HepG2 (cell line): ENCODE data around the gene PSMA7. TPM values are rescaled to one million over a fixed set of nuclear protein-coding genes. Genes with fewer than 3 reads are reported as not detected.
A peak's percentile ranks its signal among the peaks of the same experiment; 100 is the strongest.

Source experiments
- ATAC-seq: fragments of 200-7000 bp; cut with Tn5 transposase; 3 replicates; pipeline ENCODE4 v1.9.1; 2020; ENCODE audit warnings: mild to moderate bottlenecking, moderate library complexity
- BruUV-seq: library from RNA; stranded (reverse); fragments of 400-500 nt; replicated peaks from 2 replicates; lab custom pipeline; 2021; lab: Mats Ljungman, UMichigan
- CTCF ChIA-PET: fragments of 300-600 bp; formaldehyde crosslinking; extraction: SDS; loops from one replicate; lab custom pipeline; 2021; ENCODE audit warnings: low total read pairs, inconsistent platforms, low intra/inter-chr PET ratio; lab: Yijun Ruan, JAX
- POLR2A ChIA-PET: fragments of 350-600 bp; sonication (Branson Sonifier 250); formaldehyde crosslinking; loops from one replicate; lab custom pipeline; 2020; ENCODE audit warnings: antibody characterized with exemption, inconsistent platforms; lab: Yijun Ruan, JAX
- DNase-seq: peaks from one replicate; pipeline ENCODE4 v3.0.0-alpha.2; 2015; ENCODE audit warnings: low spot score
- FAIRE-seq: peaks from 3 replicates; lab custom pipeline; 2011; peaks lifted over from hg19 to GRCh38; lab: Jason Lieb, UNC
- H2AFZ ChIP-seq: one replicate; pipeline ENCODE4 v1.6.1; 2011; ENCODE audit warnings: low read length, inconsistent platforms
- H3K27ac ChIP-seq: fragments of 300-600 bp; 3 replicates; pipeline ENCODE4 v1.8.0; 2011; ENCODE audit warnings: mixed run types, mild to moderate bottlenecking, mixed read lengths, low read length, inconsistent platforms; ENCODE audit not compliant: insufficient read depth; ENCODE audit errors: extremely low read length
- H3K27me3 ChIP-seq, 2 experiments: fragments of 200-600 bp in 1 of 2; 2 replicates in 1 of 2; 3 replicates in 1 of 2; pipeline versions ENCODE4 v1.6.0 to v1.8.0; 2011; ENCODE audit warnings: low read length in 2 of 2, mild to moderate bottlenecking in 2 of 2, moderate library complexity in 2 of 2, inconsistent platforms in 1 of 2; ENCODE audit not compliant: insufficient read depth in 2 of 2, control insufficient read depth in 1 of 2
- H3K36me3 ChIP-seq, 2 experiments: fragments of 200-600 bp in 1 of 2; replicated peaks in 1 of 2; 2 replicates in 1 of 2; 3 replicates in 1 of 2; pipeline versions ENCODE4 v1.5.1 to v1.8.0; 2011; ENCODE audit warnings: low read length in 2 of 2, inconsistent platforms in 1 of 2; ENCODE audit not compliant: insufficient read depth in 2 of 2, control insufficient read depth in 1 of 2
- H3K4me1 ChIP-seq: 2 replicates; pipeline ENCODE4 v1.5.1; 2012; ENCODE audit warnings: low read length, inconsistent platforms; ENCODE audit not compliant: insufficient read depth
- H3K4me2 ChIP-seq: 2 replicates; pipeline ENCODE4 v1.6.0; 2011; ENCODE audit warnings: low read depth, low read length, inconsistent platforms
- H3K4me3 ChIP-seq, 3 experiments: fragments of 200-600 bp in 1 of 3; sonication (generic), shearing (Covaris generic) in 1 of 3; replicated peaks in 1 of 3; 2 replicates each; pipeline ENCODE4 v1.5.1; 2011 to 2016; ENCODE audit warnings: low read length in 3 of 3, inconsistent platforms in 2 of 3, low read depth in 2 of 3, mild to moderate bottlenecking in 2 of 3, control low read depth in 1 of 3, mixed read lengths in 1 of 3; ENCODE audit not compliant: insufficient read depth in 1 of 3
- H3K79me2 ChIP-seq: one replicate; pipeline ENCODE4 v1.6.1; 2011; ENCODE audit warnings: low read length, inconsistent platforms; ENCODE audit not compliant: insufficient read depth
- H3K9ac ChIP-seq: 2 replicates; pipeline ENCODE4 v1.6.0; 2011; ENCODE audit warnings: mild to moderate bottlenecking, low read depth, low read length, inconsistent platforms; ENCODE audit not compliant: insufficient read depth
- H3K9me3 ChIP-seq: 2 replicates; pipeline ENCODE4 v1.5.1; 2012; ENCODE audit warnings: mild to moderate bottlenecking, low read length
- H4K20me1 ChIP-seq: 2 replicates; pipeline ENCODE4 v1.6.0; 2011; ENCODE audit warnings: inconsistent platforms, mild to moderate bottlenecking, low read length, moderate library complexity; ENCODE audit not compliant: insufficient read depth
- ARNT2 ChIP-seq: sonication (generic); formaldehyde crosslinking; IDR thresholded peaks from 2 replicates; pipeline ENCODE4 v1.8.0; 2022; ENCODE audit warnings: mild to moderate bottlenecking, low read depth, missing genetic modification reagents, moderate library complexity
- HNF1B ChIP-seq: sonication (generic); formaldehyde crosslinking; IDR thresholded peaks from 2 replicates; pipeline ENCODE4 v1.5.1; 2020; ENCODE audit warnings: mild to moderate bottlenecking, moderate library complexity, missing genetic modification reagents
- KLF15 ChIP-seq: sonication (generic); formaldehyde crosslinking; IDR thresholded peaks from 2 replicates; pipeline ENCODE4 v1.8.1; 2023; ENCODE audit warnings: borderline replicate concordance, mild to moderate bottlenecking, inconsistent platforms, missing genetic modification reagents, mixed read lengths
- MAFK ChIP-seq, 2 experiments: IDR thresholded peaks in 1 of 2; conservative IDR thresholded peaks in 1 of 2; 2 replicates each; pipeline ENCODE4 v1.6.1; 2011; ENCODE audit warnings: improper control_type of control experiment in 2 of 2, low read length in 2 of 2
- MED13 ChIP-seq: sonication (generic); formaldehyde crosslinking; IDR thresholded peaks from 2 replicates; pipeline ENCODE4 v1.5.0; 2020; ENCODE audit warnings: missing genetic modification reagents
- MTERF4 ChIP-seq: sonication (generic); formaldehyde crosslinking; IDR thresholded peaks from 2 replicates; pipeline ENCODE4 v1.8.0; 2023; ENCODE audit warnings: mild to moderate bottlenecking, missing genetic modification reagents
- NFIB ChIP-seq: sonication (generic); formaldehyde crosslinking; IDR thresholded peaks from 2 replicates; pipeline ENCODE4 v1.9.0; 2021; ENCODE audit warnings: missing genetic modification reagents, mild to moderate bottlenecking, borderline replicate concordance
- NKX3-1 ChIP-seq: sonication (generic); formaldehyde crosslinking; IDR thresholded peaks from 2 replicates; pipeline ENCODE4 v1.5.0; 2020; ENCODE audit warnings: missing genetic modification reagents
- NR2F1 ChIP-seq, 2 experiments: fragments of 450-650 bp in 1 of 2; formaldehyde crosslinking in 1 of 2; IDR thresholded peaks; 2 replicates each; pipeline versions ENCODE4 v1.5.0 to v1.6.1; 2016 to 2020; ENCODE audit warnings: mild to moderate bottlenecking in 1 of 2, missing compliant biosample characterization in 1 of 2, missing genetic modification reagents in 1 of 2, moderate library complexity in 1 of 2
- POGK ChIP-seq: sonication (generic); formaldehyde crosslinking; conservative IDR thresholded peaks from 2 replicates; pipeline ENCODE4 v1.8.0; 2022; ENCODE audit warnings: mild to moderate bottlenecking, moderate library complexity, missing genetic modification reagents
- POGZ ChIP-seq: sonication (generic); formaldehyde crosslinking; IDR thresholded peaks from 2 replicates; pipeline ENCODE4 v1.4.0; 2020; ENCODE audit warnings: mild to moderate bottlenecking, missing genetic modification reagents
- POLR2G ChIP-seq: fragments of 200-400 bp; formaldehyde crosslinking; IDR thresholded peaks from 2 replicates; pipeline ENCODE4 v1.6.1; 2018; ENCODE audit warnings: mild to moderate bottlenecking, low read depth, low read length, moderate library complexity
- RAD21 ChIP-seq: fragments of 450-650 bp; formaldehyde crosslinking; IDR thresholded peaks from 2 replicates; pipeline ENCODE4 v1.5.0; 2020; ENCODE audit warnings: mild to moderate bottlenecking
- RBFOX2 ChIP-seq: fragments of 200-400 bp; formaldehyde crosslinking; IDR thresholded peaks from 2 replicates; pipeline ENCODE4 v1.6.1; 2017; ENCODE audit warnings: low read depth, mild to moderate bottlenecking, low read length
- TCF12 ChIP-seq, 2 experiments: fragments of 450-650 bp in 1 of 2; sonication (generic) in 1 of 2; formaldehyde crosslinking in 1 of 2; IDR thresholded peaks; 2 replicates each; pipeline versions ENCODE4 v1.6.1 to v1.8.0; 2017 to 2022; ENCODE audit warnings: antibody characterized with exemption in 1 of 2, mild to moderate bottlenecking in 1 of 2, missing genetic modification reagents in 1 of 2, moderate library complexity in 1 of 2
- ZNF12 ChIP-seq: sonication (generic); formaldehyde crosslinking; IDR thresholded peaks from 2 replicates; pipeline ENCODE4 v1.5.0; 2020; ENCODE audit warnings: missing genetic modification reagents
- whole genome bisulfite sequencing: methylation state at CpG from one replicate; pipeline ENCODE4 v1.1.6; 2017; ENCODE audit warnings: low lambda C conversion rate; 5-methylcytosine and 5-hydroxymethylcytosine counted together
- in situ Hi-C: cut with HindIII; loops from 2 replicates; pipeline ENCODE4 v1.10.0; 2017; ENCODE audit warnings: low pct_unique_long_range_greater_than_20kb; ENCODE audit not compliant: extremely low pct_ligation_motif_present
- intact Hi-C: fragments of 100-400 bp; cut with micrococcal nuclease; formaldehyde crosslinking; loops from one replicate; pipeline ENCODE4 v1.10.0; 2022; ENCODE audit not compliant: unreplicated experiment
- polyA plus RNA-seq, 8 experiments: library from polyadenylated mRNA; depleted of rRNA in 3 of 8; stranded (reverse) in 7 of 8; unstranded in 1 of 8; fragments of >200 nt; fragmentation: Illumina TruSeq in 4 of 8; extraction: Trizol in 4 of 8; gene quantifications; 2 replicates each; pipeline versions ENCODE4 v1.2.1 to v1.2.3, GENCODE V29; 2011 to 2016; ENCODE audit warnings: low read depth in 4 of 8, missing spikeins in 1 of 8, mixed read lengths in 1 of 8; ENCODE audit not compliant: insufficient read depth in 1 of 8
- total RNA-seq, 5 experiments: library from RNA; depleted of rRNA; stranded (reverse); fragments of >200 nt; fragmentation: Illumina TruSeq; extraction: Trizol; gene quantifications; 2 replicates each; pipeline ENCODE4 v1.2.3, GENCODE V29; 2016; ENCODE audit warnings: low read depth in 1 of 5

Gene PSMA7
- total and polyA plus RNA-seq, 2 of the 13 experiments (the other 11 are each of a cell fraction or from before 2014, with no cell fraction given), result 531 to 631 TPM

DNA sequence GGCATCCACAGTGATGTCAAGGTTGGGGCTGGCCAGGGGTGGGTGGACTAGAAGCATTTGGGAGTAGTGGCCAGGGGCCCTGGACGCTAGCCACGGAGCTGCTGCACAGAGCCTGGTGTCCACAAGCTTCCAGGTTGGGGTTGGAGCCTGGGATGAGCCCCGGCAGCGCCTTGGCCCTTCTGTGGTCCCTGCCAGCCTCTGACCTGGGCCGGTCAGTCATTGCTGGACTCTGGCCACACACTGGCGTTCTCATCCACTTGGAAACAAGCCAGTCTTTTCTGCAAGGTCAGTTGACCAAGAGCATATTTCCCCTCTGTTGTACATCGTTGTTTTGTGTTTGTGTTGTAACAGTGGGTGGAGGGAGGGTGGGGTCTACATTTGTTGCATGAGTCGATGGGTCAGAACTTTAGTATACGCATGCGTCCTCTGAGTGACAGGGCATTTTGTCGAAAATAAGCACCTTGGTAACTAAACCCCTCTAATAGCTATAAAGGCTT lies 8.4 kb downstream of the PSMA7 start (continued):
- peak; percentile 77 for TF ChIP-seq HNF1B (CRISPR knock-in tag)
- TF ChIP-seq, all 625 proteins: peak for 220

GRCh38 chr20:62133864-62134263 lies 9.3 kb downstream of the PSMA7 start:
- H3K36me3 ChIP-seq, result peaks cover 65 to 92% of the 10 kb centered on the region in 2 experiments
- no peaks in the 10 kb centered on the region for H3K9me3 ChIP-seq
- WGBS, result 96% methylated on average over 12 of the region's 12 CpGs
- H2AFZ ChIP-seq, result no peak overlapping the region
- H3K27ac ChIP-seq, result peak overlapping the region; percentile 15
- intact Hi-C loops, result no loop called here
- BruUV-seq, result no TSS peak
- no peak overlapping the region for H3K4me3 ChIP-seq
- in situ Hi-C loops, result no loop called here
- ChIA-PET CTCF (no interaction called here), POLR2A (interaction anchor here (7.8 kb wide), 1 partner anchor 12 kb away, joined by 86 read pairs; the partner anchor contains the start of gene LSM14B)
- H3K79me2 ChIP-seq, result no peaks in the 10 kb centered on the region
- no peak for FAIRE-seq
- ATAC-seq, result peak; percentile 43
- H3K27me3 ChIP-seq, result no peaks in the 10 kb centered on the region
- no peak overlapping the region for H3K9ac ChIP-seq
- peaks cover 34% of the 10 kb centered on the region for H4K20me1 ChIP-seq
- H3K4me2 ChIP-seq, result no peak overlapping the region
- peaks cover 31% of the 10 kb centered on the region for H3K4me1 ChIP-seq
- no peak for DNase-seq
- TF ChIP-seq RBFOX2, result 0 out of 2 replicates have a peak, but pooled peaks have one; percentile 19
- no peak for TF ChIP-seq POGZ (CRISPR knock-in tag)
- no peak for TF ChIP-seq ARNT2
- no peak for TF ChIP-seq KLF15
- no peak for TF ChIP-seq NKX3-1 (CRISPR knock-in tag)
- TF ChIP-seq ZNF12, result no peak
- TF ChIP-seq POGK, result no peak
- no peak for TF ChIP-seq NR2F1 (CRISPR knock-in tag; IDR thresholded peaks at IDR 0.05)
- no peak for TF ChIP-seq NFIB (CRISPR knock-in tag)
- TF ChIP-seq RAD21, result peak; percentile 33
- no peak for TF ChIP-seq MTERF4
- no peak for TF ChIP-seq MED13 (CRISPR knock-in tag)
- peak; percentile 65 for TF ChIP-seq POLR2G
- TF ChIP-seq TCF12 (IDR thresholded peaks at IDR 0.05), result no peak
- TF ChIP-seq TCF12 (CRISPR knock-in tag; IDR thresholded peaks at IDR 0.05), result no peak
- no peak for TF ChIP-seq MAFK (conservative IDR thresholded peaks at IDR 0.05 in 1 of 2, IDR thresholded peaks at IDR 0.05 in 1 of 2; ENCODE audit: low read length in 2 of 2)
